ENCODE data around the gene SMIM32.

DNA sequence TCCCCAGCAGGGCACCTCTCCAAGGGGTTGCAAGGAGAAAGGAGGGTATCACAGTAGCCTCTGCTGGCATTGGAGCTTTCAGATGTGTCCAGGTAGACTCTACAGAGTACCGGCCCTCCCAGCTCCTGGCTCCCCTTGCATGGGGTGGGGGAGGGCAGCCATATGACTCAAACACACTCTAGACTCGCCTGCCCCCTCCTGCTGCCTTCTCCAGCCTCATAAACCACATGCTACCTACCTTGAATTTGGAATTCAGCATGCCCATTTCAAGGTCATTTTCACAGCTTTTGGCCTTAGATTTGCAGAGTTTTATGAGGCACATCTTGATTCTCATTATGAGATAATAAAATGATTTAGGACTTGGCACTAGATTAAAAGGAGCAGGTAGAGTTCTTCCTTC is 32.8 kb upstream of the SMIM32 start:
- TF ChIP-seq POLR2A (IDR thresholded peaks at IDR 0.05) (no peak), CTCF (IDR thresholded peaks at IDR 0.05) (no peak), EP300 (IDR thresholded peaks at IDR 0.05) (no peak)
